Measurements from ENCODE around the gene CPED1. TPM values are rescaled to one million over a fixed set of nuclear protein-coding genes. Genes with fewer than 3 reads are reported as not detected.

CPED1 gene
- polyA plus RNA-seq (ENCODE audit: insufficient read length): 43.4 TPM
- long read RNA-seq, donor 1, partial matches to known transcripts: 0 of 1 reads
- long read RNA-seq, donor 1, other reads (novel, unspliced or antisense): 0 of 1 reads
- long read RNA-seq, donor 2: 0 reads
- long read RNA-seq, donor 3: 0 reads
- long read RNA-seq, donor 4: 0 reads
- long read RNA-seq, donor 5: 0 reads
- long read RNA-seq, donor 6, full-length matches to known transcripts: 2 of 2 reads
- long read RNA-seq, donor 6, partial matches to known transcripts: 0 of 2 reads
- long read RNA-seq, donor 6, other reads (novel, unspliced or antisense): 0 of 2 reads
- long read RNA-seq, donor 7, full-length matches to known transcripts: 3 of 3 reads
- long read RNA-seq, donor 7, partial matches to known transcripts: 0 of 3 reads
- long read RNA-seq, donor 7, other reads (novel, unspliced or antisense): 0 of 3 reads
- long read RNA-seq, donor 8: 0 reads

- DNase-seq: no peak
Measured at GRCh38 chr7:120988591-120989256, at the start of gene CPED1. TSS of gene CPED1 (plus strand) at chr7:120988711. CDS start at chr7:120989622, 911 bp downstream.

- DNase-seq: no peak
Measured at GRCh38 chr7:120939345-120939744, 49.2 kb upstream of the CPED1 start.

DNA sequence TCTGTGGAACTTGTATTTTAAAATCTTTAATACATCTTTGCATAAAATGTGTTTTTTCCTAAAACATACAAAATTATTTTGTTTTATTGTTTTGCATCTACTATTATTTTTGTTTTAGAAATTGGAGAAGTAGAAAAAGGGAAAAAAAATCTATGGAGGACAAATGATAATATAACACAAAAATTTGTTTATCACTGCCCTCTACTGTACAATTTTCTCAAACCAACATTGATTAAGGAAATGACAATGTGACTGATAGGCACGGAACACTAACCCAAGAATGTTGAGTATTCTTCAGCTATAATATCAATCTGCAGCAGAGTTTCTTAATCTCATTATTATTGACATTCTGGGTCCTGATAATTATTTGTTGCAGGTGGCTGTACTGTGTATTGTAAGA, 47.4 kb upstream of the CPED1 start:
- DNase-seq: no peak

- DNase-seq: no peak
Measured at GRCh38 chr7:120941856-120942255, 46.7 kb upstream of the CPED1 start.

- DNase-seq: no peak
Measured at GRCh38 chr7:120942861-120943260, 45.6 kb upstream of the CPED1 start.

- DNase-seq: no peak
Measured at GRCh38 chr7:120944826-120945562, 43.5 kb upstream of the CPED1 start.

DNA sequence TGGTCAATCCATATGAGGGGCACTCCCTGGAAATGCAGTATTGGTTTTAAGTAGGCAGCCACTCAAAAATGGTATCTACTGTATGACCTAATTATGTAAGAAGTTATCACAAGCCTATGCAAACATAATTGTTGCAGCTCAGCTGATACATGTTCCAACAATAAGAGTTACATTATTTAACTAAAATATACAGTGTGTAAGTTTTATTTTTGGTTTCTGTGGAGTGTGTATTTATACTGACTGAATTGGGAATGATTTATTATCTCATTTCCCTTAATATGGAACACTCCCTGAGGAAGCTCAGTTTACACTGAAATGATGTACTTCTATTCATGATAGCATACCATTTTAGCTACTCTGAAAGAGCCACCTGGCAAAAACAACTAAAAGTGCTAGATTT, 40.5 kb upstream of the CPED1 start:
- DNase-seq: no peak

DNA sequence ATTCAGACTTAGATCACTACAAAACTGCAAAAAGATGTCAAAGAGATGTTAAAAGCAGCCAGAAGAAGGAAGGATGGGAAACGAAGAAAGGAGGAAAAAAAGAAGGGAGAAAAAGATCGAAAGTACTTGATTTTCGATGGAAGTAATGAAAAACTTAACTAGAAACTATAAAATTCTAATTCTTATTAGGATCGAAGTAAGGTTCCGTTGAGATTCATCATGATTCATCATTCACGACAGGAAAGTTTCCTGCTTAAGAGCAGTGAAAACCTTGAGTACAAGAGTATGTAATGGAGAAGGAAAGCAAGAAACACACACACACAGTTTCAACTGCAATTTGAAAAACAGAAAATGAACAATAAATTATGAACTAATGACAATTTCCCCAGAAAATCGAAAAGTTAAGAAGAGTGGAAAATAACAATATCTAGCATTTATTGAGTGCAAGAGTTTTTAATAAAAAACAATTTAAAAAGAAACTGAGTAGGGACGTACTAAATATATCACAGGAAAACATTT, 39.1 kb upstream of the CPED1 start:
- peak; percentile 22 for DNase-seq

GRCh38 chr7:120949998-120950538, 38.4 kb upstream of the CPED1 start:
- DNase-seq: no peak

- peak; percentile 96 for DNase-seq
Measured at GRCh38 chr7:120950539-120951308, 37.8 kb upstream of the CPED1 start, which contains the start of gene ING3. TSS of gene ING3 (plus strand) at chr7:120950777. CDS start at chr7:120950897, 120 bp downstream.

GRCh38 chr7:120951309-120951699, 37.2 kb upstream of the CPED1 start:
- no peak for DNase-seq

DNA sequence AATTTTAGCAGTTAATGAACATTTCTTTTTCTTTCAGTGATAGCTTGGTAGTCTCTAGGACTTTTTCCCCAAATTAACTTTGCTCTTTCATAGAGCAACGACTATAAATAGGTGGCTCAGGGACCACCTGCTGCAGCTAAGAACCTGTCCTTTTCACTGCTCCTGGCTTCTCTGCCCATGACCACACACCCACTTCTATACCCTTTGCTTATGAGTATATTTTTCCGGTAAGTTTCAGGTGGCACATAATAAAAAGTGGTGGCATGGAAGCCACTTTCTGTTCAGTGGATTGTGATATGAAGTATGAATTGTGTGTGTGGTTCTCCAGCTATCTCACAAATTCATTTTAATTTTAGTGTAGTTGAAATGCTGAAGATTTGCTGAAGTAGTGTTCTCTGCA, 36.7 kb upstream of the CPED1 start:
- no peak for DNase-seq

DNA sequence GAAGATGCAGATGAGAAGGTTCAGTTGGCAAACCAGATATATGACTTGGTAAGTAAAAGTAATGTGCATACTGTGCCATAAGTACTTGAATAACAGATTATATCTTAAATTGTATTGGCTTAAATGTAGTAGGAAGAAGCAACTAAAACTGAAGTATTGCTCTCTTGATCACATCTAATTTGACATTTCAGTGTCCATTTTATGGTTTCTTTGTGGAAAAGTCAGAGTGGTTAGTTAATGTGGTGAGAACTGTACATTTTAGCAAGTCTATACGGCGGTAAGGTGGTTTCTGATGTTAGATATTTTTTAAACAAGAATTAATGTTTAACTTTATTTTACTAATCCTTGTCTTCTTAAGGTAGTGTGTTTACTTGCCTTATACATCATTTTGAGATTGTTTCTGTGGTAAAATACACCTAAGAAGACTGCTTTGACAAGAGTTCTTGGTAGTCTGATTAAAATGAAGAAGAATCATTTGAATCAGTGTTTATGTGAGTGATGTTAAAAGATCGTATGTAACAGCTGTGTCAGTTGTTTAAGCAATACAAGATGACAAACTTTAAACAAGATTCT, 32.8 kb upstream of the CPED1 start:
- no peak for DNase-seq

- DNase-seq: no peak
Measured at GRCh38 chr7:120959929-120960484, 28.5 kb upstream of the CPED1 start.

DNA sequence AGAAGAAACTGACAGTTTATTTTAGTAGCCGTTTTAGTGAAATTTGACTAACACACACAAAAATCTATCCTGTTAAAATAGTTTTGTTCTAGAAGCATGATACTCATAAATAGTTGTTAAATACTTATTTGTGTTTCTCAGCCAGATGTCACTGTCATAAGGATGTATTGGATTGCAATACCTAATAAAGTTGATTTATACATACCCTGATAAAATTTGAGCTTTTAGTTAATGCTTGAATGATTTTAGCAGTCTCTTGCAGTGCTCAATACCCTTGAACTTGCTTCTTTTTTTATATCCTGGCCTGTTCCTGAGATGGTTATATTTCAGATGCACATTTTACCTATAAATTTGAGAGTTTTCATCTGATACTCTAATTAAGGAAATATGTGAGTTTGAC, 27.8 kb upstream of the CPED1 start:
- no peak for DNase-seq

DNA sequence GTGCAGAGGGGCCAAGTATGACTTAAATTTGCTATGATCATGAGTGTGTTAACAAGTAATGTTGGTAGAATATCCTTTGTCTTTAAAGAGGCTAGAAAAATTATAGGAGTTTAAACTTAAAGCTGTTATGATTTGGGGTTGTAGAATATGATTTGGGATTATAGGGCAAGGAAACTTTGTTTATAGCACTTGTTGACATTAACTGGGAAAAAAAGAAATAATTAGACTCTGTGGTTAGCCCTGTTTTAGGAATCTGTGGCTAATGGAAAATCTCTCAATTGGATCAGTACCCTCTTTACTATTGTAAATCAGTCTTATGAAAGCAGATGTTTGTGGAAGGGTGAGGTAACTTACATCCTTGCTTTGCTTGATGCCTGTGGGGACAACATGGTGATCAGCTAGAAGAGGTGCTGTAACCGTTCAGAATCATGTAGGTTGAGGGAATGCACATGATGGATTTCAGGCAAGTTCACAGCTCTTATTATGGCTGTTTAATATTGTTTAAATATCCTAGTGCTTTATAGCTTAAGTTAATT, 26.8 kb upstream of the CPED1 start:
- DNase-seq: no peak

GRCh38 chr7:120964088-120964487, 24.4 kb upstream of the CPED1 start:
- no peak for DNase-seq

GRCh38 chr7:120966961-120967360, 21.6 kb upstream of the CPED1 start:
- DNase-seq: no peak

DNA sequence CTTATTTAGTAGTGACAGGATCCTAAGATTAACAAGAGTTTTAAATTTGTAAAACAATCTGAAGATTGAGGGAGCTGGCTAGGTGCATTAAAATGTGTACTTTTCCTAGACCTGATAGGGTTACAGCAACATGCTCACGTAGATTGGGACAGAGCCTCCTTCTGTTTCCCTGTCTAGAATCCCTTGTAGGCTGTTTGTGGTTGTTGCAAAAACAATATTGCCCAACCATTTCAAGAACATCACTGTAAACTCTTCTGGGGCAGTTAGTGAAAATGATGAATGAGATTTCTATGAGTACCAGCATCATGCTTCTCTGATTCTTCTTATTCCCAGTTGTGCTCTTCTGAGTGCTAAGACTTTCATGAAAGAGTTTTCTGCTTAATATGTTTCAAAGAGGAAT, 14.7 kb upstream of the CPED1 start:
- no peak for DNase-seq

DNA sequence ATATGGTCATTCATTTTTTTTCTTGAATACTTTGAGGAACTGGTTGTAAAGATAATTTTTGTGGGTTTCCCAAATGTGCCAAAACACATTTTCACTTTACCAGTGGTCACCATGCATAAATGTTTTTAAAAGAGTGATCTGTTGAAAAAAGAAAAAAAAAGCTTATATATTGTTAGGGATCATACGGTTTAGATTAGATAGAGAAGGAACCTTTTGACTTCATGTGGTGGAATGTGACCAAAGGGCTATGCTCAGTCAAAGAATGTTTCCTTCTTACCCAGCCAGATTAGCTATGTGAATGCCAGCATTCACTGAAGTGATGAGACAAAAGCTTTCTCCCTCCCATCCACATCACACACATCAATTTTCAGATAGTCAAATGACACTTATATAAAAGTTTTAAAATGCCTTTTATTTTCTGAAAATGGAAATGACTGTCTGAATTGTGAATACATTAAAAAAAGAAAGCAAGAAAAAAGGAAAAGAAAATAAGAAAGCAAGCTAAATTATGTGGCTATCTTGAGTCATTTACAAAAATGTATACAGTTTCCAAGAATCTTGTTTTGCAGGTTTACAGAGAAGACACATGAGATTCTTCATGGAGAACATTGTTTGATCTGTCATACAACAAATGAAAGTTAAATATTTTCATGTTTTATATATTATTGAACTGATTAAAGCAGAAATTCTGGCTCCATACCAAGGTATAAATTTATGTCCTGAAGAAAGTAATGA, 8.6 kb upstream of the CPED1 start:
- DNase-seq: no peak
